GM12878 (cell line): ENCODE results near the gene RTN4RL1.
"Not testable (repeated sequence)": the region's sequence is repeated elsewhere in the genome, so short reads cannot be mapped to it uniquely, and the experiment has no call there.

ENCODE experiments used
- CTCF ChIP-seq, 3 experiments: IDR thresholded peaks in 2 of 3; conservative IDR thresholded peaks in 1 of 3; 2 replicates each; pipeline ENCODE4 v1.5.1; 2011; ENCODE audit warnings: low read depth in 3 of 3, low read length in 3 of 3, mild to moderate bottlenecking in 3 of 3, control low read depth in 2 of 3, moderate library complexity in 2 of 3, inconsistent platforms in 1 of 3, mixed read lengths in 1 of 3; ENCODE audit not compliant: control insufficient read depth in 2 of 3, insufficient read depth in 1 of 3; ENCODE audit errors: extremely low read depth in 1 of 3
- PBX3 ChIP-seq: IDR thresholded peaks from 2 replicates; pipeline ENCODE4 v1.6.1; 2011; ENCODE audit warnings: mild to moderate bottlenecking, low read depth, low read length, moderate library complexity; ENCODE audit not compliant: insufficient replicate concordance
- POLR2A ChIP-seq: IDR thresholded peaks from 2 replicates; pipeline ENCODE4 v1.6.1; 2011; ENCODE audit warnings: low read depth, mild to moderate bottlenecking, low read length
- RUNX3 ChIP-seq: IDR thresholded peaks from 2 replicates; pipeline ENCODE4 v1.6.1; 2012; ENCODE audit warnings: low read length, inconsistent platforms
- SMC3 ChIP-seq: IDR thresholded peaks from 2 replicates; pipeline ENCODE4 v1.6.1; 2011; ENCODE audit warnings: low read length, improper control_type of control experiment, borderline replicate concordance
- ZNF274 ChIP-seq: IDR thresholded peaks from one replicate; pipeline ENCODE4 v1.8.0; 2011; ENCODE audit not compliant: insufficient read length, insufficient read depth

- TF ChIP-seq SMC3; POLR2A; ZNF274; PBX3; RUNX3; CTCF (IDR thresholded peaks at IDR 0.05 in 2 of 3, conservative IDR thresholded peaks at IDR 0.05 in 1 of 3; ENCODE audit: control insufficient read depth in 2 of 3, extremely low read depth in 1 of 3, insufficient read depth in 1 of 3, low read depth in 3 of 3, low read length in 3 of 3): not testable (repeated sequence)
These were observed 11.7 kb downstream of the RTN4RL1 start for GRCh38 chr17:2013220-2013993.
